ENCODE measurements around the gene EEPD1.

DNA sequence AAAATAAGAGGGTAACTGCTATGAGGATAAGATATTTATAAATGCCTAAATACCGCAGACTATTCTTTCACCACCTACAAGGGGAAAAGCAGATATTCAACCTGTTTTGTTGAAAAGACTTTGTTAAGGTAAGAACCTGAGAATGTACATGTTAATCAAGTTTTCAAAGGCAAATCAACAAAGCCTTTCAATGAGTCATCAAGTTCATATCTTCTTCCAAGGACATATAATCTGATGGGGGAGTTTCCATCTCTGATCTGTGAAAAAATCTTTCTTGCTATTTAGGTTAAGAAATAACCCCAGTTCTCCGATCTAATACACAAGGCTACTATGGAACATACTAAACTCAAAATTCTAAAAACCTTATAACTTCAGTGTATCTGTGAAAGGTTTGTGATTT is 196.6 kb downstream of the EEPD1 start:
- TF ChIP-seq, protein P1, sequence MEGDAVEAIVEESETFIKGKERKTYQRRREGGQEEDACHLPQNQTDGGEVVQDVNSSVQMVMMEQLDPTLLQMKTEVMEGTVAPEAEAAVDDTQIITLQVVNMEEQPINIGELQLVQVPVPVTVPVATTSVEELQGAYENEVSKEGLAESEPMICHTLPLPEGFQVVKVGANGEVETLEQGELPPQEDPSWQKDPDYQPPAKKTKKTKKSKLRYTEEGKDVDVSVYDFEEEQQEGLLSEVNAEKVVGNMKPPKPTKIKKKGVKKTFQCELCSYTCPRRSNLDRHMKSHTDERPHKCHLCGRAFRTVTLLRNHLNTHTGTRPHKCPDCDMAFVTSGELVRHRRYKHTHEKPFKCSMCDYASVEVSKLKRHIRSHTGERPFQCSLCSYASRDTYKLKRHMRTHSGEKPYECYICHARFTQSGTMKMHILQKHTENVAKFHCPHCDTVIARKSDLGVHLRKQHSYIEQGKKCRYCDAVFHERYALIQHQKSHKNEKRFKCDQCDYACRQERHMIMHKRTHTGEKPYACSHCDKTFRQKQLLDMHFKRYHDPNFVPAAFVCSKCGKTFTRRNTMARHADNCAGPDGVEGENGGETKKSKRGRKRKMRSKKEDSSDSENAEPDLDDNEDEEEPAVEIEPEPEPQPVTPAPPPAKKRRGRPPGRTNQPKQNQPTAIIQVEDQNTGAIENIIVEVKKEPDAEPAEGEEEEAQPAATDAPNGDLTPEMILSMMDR (IDR thresholded peaks at IDR 0.05; ENCODE audit: insufficient read depth, low read depth, low read length): no peak
- TF ChIP-seq EZH2 (IDR thresholded peaks at IDR 0.05; ENCODE audit: insufficient read depth, low read length): no peak

Data from astrocyte (in vitro differentiated cells and primary cell).